SK-N-SH treated with all-trans-retinoic acid at 6 μM for 48 hours (cell line): Measurements from ENCODE around the gene SLC26A8.

Experiments
- ARNTL ChIP-seq: fragments of 450-650 bp; formaldehyde crosslinking; IDR thresholded peaks from 2 replicates; pipeline ENCODE4 v1.5.0; 2020; ENCODE audit warnings: low read depth, mild to moderate bottlenecking, moderate library complexity, borderline replicate concordance
- CSDC2 ChIP-seq: fragments of 250-450 bp; sonication (Bioruptor Pico); IDR thresholded peaks from 2 replicates; pipeline ENCODE4 v1.5.0; 2020; ENCODE audit warnings: mild to moderate bottlenecking, moderate library complexity
- PATZ1 ChIP-seq: fragments of 250-450 bp; sonication (Bioruptor Pico); IDR thresholded peaks from 2 replicates; pipeline ENCODE4 v1.8.0; 2020; ENCODE audit warnings: mild to moderate bottlenecking, moderate library complexity, borderline replicate concordance
- PPARA ChIP-seq: fragments of 250-450 bp; sonication (Bioruptor Pico); IDR thresholded peaks from 2 replicates; pipeline ENCODE4 v1.5.0; 2020; ENCODE audit warnings: mild to moderate bottlenecking, borderline replicate concordance
- RARB ChIP-seq: fragments of 250-450 bp; sonication (Bioruptor Pico); IDR thresholded peaks from 2 replicates; pipeline ENCODE4 v1.8.0; 2021; ENCODE audit warnings: mild to moderate bottlenecking, moderate library complexity
- SNAI2 ChIP-seq: fragments of 250-450 bp; sonication (Bioruptor Pico); IDR thresholded peaks from 2 replicates; pipeline ENCODE4 v1.5.0; 2020; ENCODE audit warnings: mild to moderate bottlenecking, moderate library complexity
- TOX ChIP-seq: fragments of 250-450 bp; sonication (Bioruptor Pico); IDR thresholded peaks from 2 replicates; pipeline ENCODE4 v1.8.0; 2021; ENCODE audit warnings: mild to moderate bottlenecking, moderate library complexity, borderline replicate concordance
- TSHZ2 ChIP-seq: fragments of 250-450 bp; sonication (Bioruptor Pico); IDR thresholded peaks from 2 replicates; pipeline ENCODE4 v1.5.0; 2020; ENCODE audit warnings: mild to moderate bottlenecking, moderate library complexity
- ZNF565 ChIP-seq: fragments of 450-650 bp; formaldehyde crosslinking; conservative IDR thresholded peaks from 2 replicates; pipeline ENCODE4 v1.5.0; 2020; ENCODE audit warnings: low read depth, mild to moderate bottlenecking, moderate library complexity
- ZNF8 ChIP-seq: fragments of 450-650 bp; formaldehyde crosslinking; IDR thresholded peaks from 2 replicates; pipeline ENCODE4 v1.5.0; 2020; ENCODE audit warnings: mild to moderate bottlenecking, moderate library complexity
- TF ChIP-seq, protein P1 (sequence below): fragments of 250-450 bp; sonication (Bioruptor Pico); IDR thresholded peaks from 2 replicates; pipeline ENCODE4 v1.8.0; 2021; ENCODE audit warnings: low read depth, mild to moderate bottlenecking, moderate library complexity, borderline replicate concordance
- TF ChIP-seq, protein P2 (sequence below): fragments of 250-450 bp; sonication (Bioruptor Pico); IDR thresholded peaks from 2 replicates; pipeline ENCODE4 v1.5.1; 2021; ENCODE audit warnings: mild to moderate bottlenecking, moderate library complexity

DNA sequence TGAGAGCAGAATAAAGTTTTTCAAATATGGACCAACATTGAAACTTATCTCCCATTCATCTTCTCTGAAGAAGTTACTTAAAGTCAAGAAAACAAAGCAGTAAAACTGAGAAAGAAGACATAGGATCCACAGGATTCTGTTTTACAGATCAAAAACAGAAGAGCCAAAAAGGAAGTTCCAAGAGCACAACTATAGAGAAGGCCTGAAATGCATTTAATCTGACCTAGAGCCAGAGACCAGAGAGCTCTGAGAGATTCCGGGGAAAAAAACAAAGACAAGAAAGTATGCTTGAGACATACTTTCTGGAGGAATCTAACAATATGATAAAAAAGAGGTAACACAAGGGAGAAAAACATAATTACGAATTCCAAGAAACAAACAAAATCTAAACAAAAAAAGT, 129.7 kb downstream of the SLC26A8 start:
- TF ChIP-seq TOX (CRISPR knock-in tag) (no peak), SNAI2 (no peak), RARB (CRISPR knock-in tag) (no peak), TSHZ2 (CRISPR knock-in tag) (no peak), CSDC2 (CRISPR knock-in tag) (no peak), ZNF565 (no peak), ZNF8 (CRISPR knock-in tag) (no peak), ARNTL (no peak), PPARA (CRISPR knock-in tag) (no peak), PATZ1 (CRISPR knock-in tag) (no peak)
- TF ChIP-seq, protein P1, sequence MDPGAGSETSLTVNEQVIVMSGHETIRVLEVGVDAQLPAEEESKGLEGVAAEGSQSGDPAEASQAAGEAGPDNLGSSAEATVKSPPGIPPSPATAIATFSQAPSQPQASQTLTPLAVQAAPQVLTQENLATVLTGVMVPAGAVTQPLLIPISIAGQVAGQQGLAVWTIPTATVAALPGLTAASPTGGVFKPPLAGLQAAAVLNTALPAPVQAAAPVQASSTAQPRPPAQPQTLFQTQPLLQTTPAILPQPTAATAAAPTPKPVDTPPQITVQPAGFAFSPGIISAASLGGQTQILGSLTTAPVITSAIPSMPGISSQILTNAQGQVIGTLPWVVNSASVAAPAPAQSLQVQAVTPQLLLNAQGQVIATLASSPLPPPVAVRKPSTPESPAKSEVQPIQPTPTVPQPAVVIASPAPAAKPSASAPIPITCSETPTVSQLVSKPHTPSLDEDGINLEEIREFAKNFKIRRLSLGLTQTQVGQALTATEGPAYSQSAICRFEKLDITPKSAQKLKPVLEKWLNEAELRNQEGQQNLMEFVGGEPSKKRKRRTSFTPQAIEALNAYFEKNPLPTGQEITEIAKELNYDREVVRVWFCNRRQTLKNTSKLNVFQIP (CRISPR knock-in tag), result no peak
- TF ChIP-seq, protein P2, sequence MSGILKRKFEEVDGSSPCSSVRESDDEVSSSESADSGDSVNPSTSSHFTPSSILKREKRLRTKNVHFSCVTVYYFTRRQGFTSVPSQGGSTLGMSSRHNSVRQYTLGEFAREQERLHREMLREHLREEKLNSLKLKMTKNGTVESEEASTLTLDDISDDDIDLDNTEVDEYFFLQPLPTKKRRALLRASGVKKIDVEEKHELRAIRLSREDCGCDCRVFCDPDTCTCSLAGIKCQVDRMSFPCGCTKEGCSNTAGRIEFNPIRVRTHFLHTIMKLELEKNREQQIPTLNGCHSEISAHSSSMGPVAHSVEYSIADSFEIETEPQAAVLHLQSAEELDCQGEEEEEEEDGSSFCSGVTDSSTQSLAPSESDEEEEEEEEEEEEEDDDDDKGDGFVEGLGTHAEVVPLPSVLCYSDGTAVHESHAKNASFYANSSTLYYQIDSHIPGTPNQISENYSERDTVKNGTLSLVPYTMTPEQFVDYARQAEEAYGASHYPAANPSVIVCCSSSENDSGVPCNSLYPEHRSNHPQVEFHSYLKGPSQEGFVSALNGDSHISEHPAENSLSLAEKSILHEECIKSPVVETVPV (CRISPR knock-in tag), result no peak
